Activated CD4-positive, alpha-beta memory T cell treated with anti-CD3 and anti-CD28 coated beads for 36 hours (primary cell): ENCODE results near the gene EPN1. TPM values are rescaled to one million over a fixed set of nuclear protein-coding genes. Genes with fewer than 3 reads are reported as not detected.

Source experiments
- CTCF ChIA-PET: fragments of 350-600 bp; sonication (Branson Sonifier 250); formaldehyde crosslinking; loops from one replicate; lab custom pipeline; 2021; ENCODE audit warnings: antibody characterized with exemption, inconsistent platforms; lab: Charles Lee
- POLR2A ChIA-PET: fragments of 350-600 bp; sonication (Branson Sonifier 250); formaldehyde crosslinking; loops from one replicate; lab custom pipeline; 2021; ENCODE audit warnings: antibody characterized with exemption; lab: Charles Lee
- DNase-seq: peaks from one replicate; pipeline ENCODE4 v3.0.0-alpha.2; 2020
- H3K27ac Mint-ChIP-seq: one replicate; pipeline ENCODE4 v1.8.0; 2021; ENCODE audit warnings: mixed read lengths
- H3K27me3 Mint-ChIP-seq: one replicate; pipeline ENCODE4 v1.8.0; 2021; ENCODE audit warnings: mixed read lengths
- H3K36me3 Mint-ChIP-seq: one replicate; pipeline ENCODE4 v1.8.0; 2021; ENCODE audit warnings: mixed read lengths
- H3K4me1 Mint-ChIP-seq: one replicate; pipeline ENCODE4 v1.8.0; 2021; ENCODE audit warnings: low read depth, mixed read lengths
- H3K4me3 Mint-ChIP-seq: one replicate; pipeline ENCODE4 v1.8.0; 2021; ENCODE audit warnings: mild to moderate bottlenecking, mixed read lengths
- H3K9me3 Mint-ChIP-seq: one replicate; pipeline ENCODE4 v1.8.0; 2021; ENCODE audit warnings: mixed read lengths
- intact Hi-C: fragments of 100-400 bp; cut with micrococcal nuclease; formaldehyde crosslinking; loops from one replicate; pipeline ENCODE4 v1.15.1; 2023
- total RNA-seq, 2 experiments: library from RNA; stranded (reverse); gene quantifications; one replicate each; pipeline ENCODE4 v1.2.3, GENCODE V29; 2021

Gene EPN1
- total RNA-seq, 2 experiments from 2014 or later: 36.0 to 36.1 TPM

GRCh38 chr19:55653651-55654322, 21.2 kb upstream of the EPN1 start:
- peak; percentile 98 for DNase-seq

GRCh38 chr19:55654323-55654867, 20.6 kb upstream of the EPN1 start:
- no peaks in the 10 kb centered on the region for H3K27me3 Mint-ChIP-seq
- peaks cover 26% of the 10 kb centered on the region for H3K36me3 Mint-ChIP-seq
- CTCF ChIA-PET: interaction anchor here (0.7 to 2.3 kb wide), 14 partner anchors 9 to 404 kb away, joined by 3 to 31 read pairs (median 5); partner anchors contain the start of genes FIZ1 and ZNF581
- peak overlapping the region; percentile 93 for H3K4me3 Mint-ChIP-seq
- peak overlapping the region; percentile 100 for H3K27ac Mint-ChIP-seq
- intact Hi-C loops: loop anchor here (1.0 to 10.0 kb wide), 9 partner anchors 11 to 1462 kb away; partner anchors contain the start of genes FIZ1, LENG8, RPL28 and TSEN34
- H3K9me3 Mint-ChIP-seq: no peaks in the 10 kb centered on the region
- H3K4me1 Mint-ChIP-seq: peaks cover 28% of the 10 kb centered on the region
- POLR2A ChIA-PET: interaction anchor here (0.7 to 1.7 kb wide), 7 partner anchors 11 to 315 kb away, joined by 3 to 19 read pairs (median 4); partner anchors contain the start of genes FIZ1, KMT5C, UBE2S and ZNF581
- DNase-seq: peak; percentile 100

More at GRCh38 chr19:55653651-55654322, 21.2 kb upstream of the EPN1 start:
- Mint-ChIP-seq H3K9me3 (no peaks in the 10 kb centered on the region), H3K36me3 (peaks cover 24% of the 10 kb centered on the region), H3K27me3 (no peaks in the 10 kb centered on the region), H3K27ac (peak overlapping the region; percentile 100), H3K4me3 (peak overlapping the region; percentile 93), H3K4me1 (peaks cover 29% of the 10 kb centered on the region)
- ChIA-PET POLR2A (interaction anchor here (0.7 to 1.7 kb wide), 7 partner anchors 11 to 315 kb away, joined by 3 to 19 read pairs (median 4); partner anchors contain the start of genes FIZ1, KMT5C, UBE2S and ZNF581), CTCF (interaction anchor here (0.7 to 2.3 kb wide), 21 partner anchors 8 to 427 kb away, joined by 3 to 31 read pairs (median 5); partner anchors contain the start of genes FIZ1, ZNF581 and ZNF784)
- intact Hi-C loops: loop anchor here (1.0 to 10.0 kb wide), 10 partner anchors 10 to 1461 kb away; partner anchors contain the start of genes FIZ1, LENG8, RPL28 and TSEN34

- H3K27ac Mint-ChIP-seq: peak within 1 kb of the TSS; percentile 100
- H3K4me1 Mint-ChIP-seq: peaks cover 29% of the 10 kb centered on the region
- POLR2A ChIA-PET: interaction anchor here (0.6 to 1.7 kb wide), 8 partner anchors 12 to 347 kb away, joined by 3 to 19 read pairs (median 4); partner anchors contain the start of genes FIZ1, KMT5C, UBE2S and ZNF581
- peak within 1 kb of the TSS; percentile 93 for H3K4me3 Mint-ChIP-seq
- no peaks in the 10 kb centered on the region for H3K27me3 Mint-ChIP-seq
- H3K36me3 Mint-ChIP-seq: peaks cover 32% of the 10 kb centered on the region
- CTCF ChIA-PET: interaction anchor here (0.7 to 2.3 kb wide), 13 partner anchors 9 to 404 kb away, joined by 3 to 31 read pairs (median 5); partner anchors contain the start of genes FIZ1 and ZNF581
- no peaks in the 10 kb centered on the region for H3K9me3 Mint-ChIP-seq
- intact Hi-C loops: loop anchor here (1.0 to 10.0 kb wide), 11 partner anchors 12 to 1463 kb away; partner anchors contain the start of genes EPN1, FIZ1, LENG8 and PPP1R12C
- DNase-seq: peak; percentile 97
These were observed 20.0 kb upstream of the EPN1 start, which contains the start of gene U2AF2 for GRCh38 chr19:55654868-55655647. TSS of gene U2AF2 (plus strand) at chr19:55655035. CDS start at chr19:55655105, 70 bp downstream.

- no peaks in the 10 kb centered on the region for H3K27me3 Mint-ChIP-seq
- intact Hi-C loops: loop anchor here (1.0 to 10.0 kb wide), 4 partner anchors 20 to 1211 kb away; partner anchors contain the start of genes EPN1, LENG8, PPP1R12C and ZSCAN5A
- CTCF ChIA-PET: interaction anchor here (2.3 to 2.6 kb wide), 2 partner anchors 9 to 16 kb away, joined by 5 to 23 read pairs; no protein-coding TSS in a partner anchor
- POLR2A ChIA-PET: no interaction called here
- peaks cover 34% of the 10 kb centered on the region for H3K36me3 Mint-ChIP-seq
- DNase-seq: no peak
- H3K4me3 Mint-ChIP-seq: peak overlapping the region; percentile 93
- H3K9me3 Mint-ChIP-seq: no peaks in the 10 kb centered on the region
- peaks cover 29% of the 10 kb centered on the region for H3K4me1 Mint-ChIP-seq
- H3K27ac Mint-ChIP-seq: peak overlapping the region; percentile 100
These were observed 19.4 kb upstream of the EPN1 start for GRCh38 chr19:55655648-55656040.

- intact Hi-C loops: loop anchor here (10.0 kb wide), 2 partner anchors 658 to 1212 kb away; partner anchors contain the start of genes LENG8 and ZSCAN5A
- Mint-ChIP-seq H3K36me3 (peaks cover 39% of the 10 kb centered on the region), H3K9me3 (no peaks in the 10 kb centered on the region), H3K4me3 (peak overlapping the region; percentile 93), H3K4me1 (peaks cover 29% of the 10 kb centered on the region), H3K27me3 (no peaks in the 10 kb centered on the region), H3K27ac (peak overlapping the region; percentile 100)
- ChIA-PET POLR2A (interaction anchor here (0.6 to 1.6 kb wide), 6 partner anchors 9 to 484 kb away, joined by 3 to 8 read pairs (median 3); partner anchors contain the start of genes EPN1 and ZNF444), CTCF (interaction anchor here (0.7 to 2.6 kb wide), 10 partner anchors 9 to 189 kb away, joined by 3 to 23 read pairs (median 4); no protein-coding TSS in a partner anchor)
- no peak for DNase-seq
These were observed 18.5 kb upstream of the EPN1 start for GRCh38 chr19:55656552-55656951.

- peaks cover 29% of the 10 kb centered on the region for H3K4me1 Mint-ChIP-seq
- peaks cover 46% of the 10 kb centered on the region for H3K36me3 Mint-ChIP-seq
- peak overlapping the region; percentile 100 for H3K27ac Mint-ChIP-seq
- peak overlapping the region; percentile 93 for H3K4me3 Mint-ChIP-seq
- H3K9me3 Mint-ChIP-seq: no peaks in the 10 kb centered on the region
- DNase-seq: peak; percentile 58
- H3K27me3 Mint-ChIP-seq: no peaks in the 10 kb centered on the region
- intact Hi-C loops: loop anchor here (10.0 kb wide), 2 partner anchors 658 to 1212 kb away; partner anchors contain the start of genes LENG8 and ZSCAN5A
- POLR2A ChIA-PET: interaction anchor here (0.6 to 1.6 kb wide), 8 partner anchors 8 to 484 kb away, joined by 3 to 8 read pairs (median 3); partner anchors contain the start of genes EPN1 and ZNF444
- CTCF ChIA-PET: interaction anchor here (0.7 to 2.6 kb wide), 13 partner anchors 9 to 189 kb away, joined by 3 to 23 read pairs (median 4); no protein-coding TSS in a partner anchor
These were observed 17.9 kb upstream of the EPN1 start for GRCh38 chr19:55656988-55657747.

GRCh38 chr19:55658846-55659459, 16.1 kb upstream of the EPN1 start:
- H3K4me1 Mint-ChIP-seq: peaks cover 29% of the 10 kb centered on the region
- no peak overlapping the region for H3K4me3 Mint-ChIP-seq
- no peaks in the 10 kb centered on the region for H3K9me3 Mint-ChIP-seq
- peaks cover 61% of the 10 kb centered on the region for H3K36me3 Mint-ChIP-seq
- H3K27me3 Mint-ChIP-seq: no peaks in the 10 kb centered on the region
- no peak overlapping the region for H3K27ac Mint-ChIP-seq
- CTCF ChIA-PET: no interaction called here
- intact Hi-C loops: loop anchor here (10.0 kb wide), 2 partner anchors 656 to 1214 kb away; partner anchors contain the start of genes LENG8 and ZSCAN5A
- POLR2A ChIA-PET: no interaction called here
- DNase-seq: no peak

GRCh38 chr19:55659822-55660221, 15.2 kb upstream of the EPN1 start:
- Mint-ChIP-seq H3K36me3 (peaks cover 67% of the 10 kb centered on the region), H3K9me3 (no peaks in the 10 kb centered on the region), H3K27ac (peak overlapping the region; percentile 38), H3K4me3 (no peak overlapping the region), H3K4me1 (peaks cover 29% of the 10 kb centered on the region), H3K27me3 (no peaks in the 10 kb centered on the region)
- DNase-seq: no peak
- CTCF ChIA-PET: interaction anchor here (1.0 kb wide), 1 partner anchor 11 kb away, joined by 4 read pairs; no protein-coding TSS in a partner anchor
- intact Hi-C loops: loop anchor here (10.0 kb wide), 2 partner anchors 655 to 1215 kb away; partner anchors contain the start of genes LENG8 and ZSCAN5A
- POLR2A ChIA-PET: no interaction called here

GRCh38 chr19:55660404-55660803, 14.6 kb upstream of the EPN1 start:
- Mint-ChIP-seq H3K27me3 (no peaks in the 10 kb centered on the region), H3K36me3 (peaks cover 68% of the 10 kb centered on the region), H3K4me3 (no peak overlapping the region), H3K27ac (peak overlapping the region; percentile 38), H3K9me3 (no peaks in the 10 kb centered on the region), H3K4me1 (peaks cover 29% of the 10 kb centered on the region)
- ChIA-PET CTCF (interaction anchor here (1.0 kb wide), 1 partner anchor 11 kb away, joined by 4 read pairs; no protein-coding TSS in a partner anchor), POLR2A (no interaction called here)
- intact Hi-C loops: no loop called here
- DNase-seq: no peak

GRCh38 chr19:55660991-55661390, 14.0 kb upstream of the EPN1 start:
- ChIA-PET CTCF (no interaction called here), POLR2A (no interaction called here)
- intact Hi-C loops: no loop called here
- no peaks in the 10 kb centered on the region for H3K9me3 Mint-ChIP-seq
- no peak overlapping the region for H3K4me3 Mint-ChIP-seq
- H3K27ac Mint-ChIP-seq: peak overlapping the region; percentile 23
- no peaks in the 10 kb centered on the region for H3K27me3 Mint-ChIP-seq
- peaks cover 66% of the 10 kb centered on the region for H3K36me3 Mint-ChIP-seq
- H3K4me1 Mint-ChIP-seq: peaks cover 26% of the 10 kb centered on the region
- no peak for DNase-seq
